IPS-15b (cell line): ENCODE results near the gene ST6GAL1.
"Not testable (repeated sequence)": the region's sequence is repeated elsewhere in the genome, so short reads cannot be mapped to it uniquely, and the experiment has no call there.

Experiments used
- H3K27me3 ChIP-seq: one replicate; pipeline ENCODE4 v1.6.1; 2013; ENCODE audit warnings: low read length; ENCODE audit not compliant: control insufficient read depth, insufficient read depth
- H3K36me3 ChIP-seq: one replicate; pipeline ENCODE4 v1.6.1; 2013; ENCODE audit warnings: low read length; ENCODE audit not compliant: control insufficient read depth, insufficient read depth
- H3K4me1 ChIP-seq: one replicate; pipeline ENCODE4 v1.6.1; 2013; ENCODE audit warnings: mild to moderate bottlenecking, low read length; ENCODE audit not compliant: control insufficient read depth, insufficient read depth
- H3K4me3 ChIP-seq: one replicate; pipeline ENCODE4 v1.5.1; 2013; ENCODE audit warnings: low read depth, low read length
- H3K9ac ChIP-seq: one replicate; pipeline ENCODE4 v1.6.1; 2013; ENCODE audit warnings: low read depth, mild to moderate bottlenecking, low read length
- H3K9me3 ChIP-seq: one replicate; pipeline ENCODE4 v1.6.1; 2013; ENCODE audit warnings: mild to moderate bottlenecking, low read length; ENCODE audit not compliant: control insufficient read depth, insufficient read depth

ST6GAL1 gene

DNA sequence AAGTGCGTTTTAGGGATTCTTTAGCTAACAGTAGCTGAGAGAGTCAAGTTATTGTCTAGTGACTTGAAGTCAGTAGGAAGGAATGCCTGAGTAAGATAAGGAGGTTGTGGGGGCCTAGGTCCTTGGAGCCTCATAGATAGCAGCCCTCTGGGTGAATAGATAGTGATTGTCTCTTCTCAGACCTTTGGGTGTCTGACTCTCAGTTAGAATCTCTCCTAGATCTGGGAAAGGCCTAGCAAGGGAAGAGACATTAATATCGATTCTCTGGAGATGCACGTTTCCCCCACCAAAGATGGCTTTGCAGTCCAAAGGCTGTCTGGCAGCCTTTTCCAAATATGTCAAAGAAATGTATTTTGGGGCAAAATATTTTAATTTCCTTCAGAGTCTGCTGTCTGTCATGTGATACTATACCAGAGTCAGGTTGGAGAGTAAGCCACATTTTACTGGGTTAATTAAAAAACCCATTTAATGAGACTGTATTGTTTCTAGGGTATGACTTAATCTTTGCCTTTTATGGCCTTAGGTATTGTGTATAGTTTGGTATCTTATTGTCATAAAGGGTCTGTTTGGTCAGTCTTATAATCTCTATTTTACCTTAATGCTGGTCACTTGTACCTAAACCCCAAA, 92.2 kb downstream of the ST6GAL1 start:
- Histone ChIP-seq H3K4me1 (no peaks in the 10 kb centered on the region), H3K4me3 (no peak overlapping the region), H3K36me3 (no peaks in the 10 kb centered on the region), H3K27me3 (no peaks in the 10 kb centered on the region), H3K9me3 (no peaks in the 10 kb centered on the region), H3K9ac (no peak overlapping the region)

DNA sequence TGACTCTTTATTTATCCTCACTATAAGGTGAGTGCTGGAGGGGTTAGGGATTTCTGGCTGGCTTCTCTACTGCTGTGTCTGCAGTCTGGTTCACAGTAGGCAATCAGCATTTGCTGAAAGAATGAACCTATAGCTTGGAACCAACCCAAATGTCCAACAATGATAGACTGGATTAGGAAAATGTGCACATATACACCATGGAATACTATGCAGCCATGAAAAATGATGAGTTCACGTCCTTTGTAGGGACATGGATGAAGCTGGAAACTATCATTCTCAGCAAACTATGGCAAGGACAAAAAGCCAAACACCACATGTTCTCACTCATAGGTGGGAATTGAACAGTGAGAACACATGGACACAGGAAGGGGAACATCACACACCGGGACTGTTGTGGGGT, 93.0 kb downstream of the ST6GAL1 start:
- not testable (repeated sequence) for H3K4me3 ChIP-seq, H3K27me3 ChIP-seq, H3K4me1 ChIP-seq, H3K9ac ChIP-seq, H3K9me3 ChIP-seq, H3K36me3 ChIP-seq

DNA sequence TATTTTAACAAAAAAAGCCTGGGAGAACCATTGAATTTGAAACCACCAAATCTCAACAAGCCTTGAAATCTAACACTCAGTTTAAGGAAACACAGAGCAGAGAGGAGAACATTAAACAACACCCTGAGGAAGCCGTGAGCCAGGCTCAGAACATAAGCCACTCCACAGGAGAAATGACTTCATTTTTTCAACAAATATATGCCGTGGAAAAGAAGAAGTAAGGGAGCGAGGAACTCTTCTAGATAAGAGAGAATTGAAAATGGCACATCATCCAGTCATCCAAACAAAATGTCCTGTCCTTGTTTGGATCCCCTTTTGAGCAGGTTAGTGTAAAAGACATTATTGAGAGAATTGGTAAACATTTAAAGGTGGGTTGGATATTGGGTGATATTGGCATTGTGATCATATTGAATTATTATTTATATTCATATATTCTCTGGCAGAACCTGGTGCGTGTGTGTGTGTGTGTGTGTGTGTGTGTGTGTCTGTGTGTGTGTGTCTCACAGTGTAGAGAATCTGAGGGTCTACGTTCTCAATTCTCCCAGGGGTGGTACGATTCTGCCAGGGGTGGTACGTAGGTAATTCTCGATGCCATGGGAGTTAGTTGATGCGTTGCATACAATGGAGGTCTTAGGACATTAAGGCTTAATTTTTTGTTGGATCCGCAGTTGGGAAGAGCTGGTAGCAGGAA, 94.4 kb downstream of the ST6GAL1 start:
- Histone ChIP-seq H3K9me3 (no peaks in the 10 kb centered on the region), H3K4me3 (no peak overlapping the region), H3K4me1 (no peaks in the 10 kb centered on the region), H3K36me3 (no peaks in the 10 kb centered on the region), H3K9ac (no peak overlapping the region), H3K27me3 (no peaks in the 10 kb centered on the region)

DNA sequence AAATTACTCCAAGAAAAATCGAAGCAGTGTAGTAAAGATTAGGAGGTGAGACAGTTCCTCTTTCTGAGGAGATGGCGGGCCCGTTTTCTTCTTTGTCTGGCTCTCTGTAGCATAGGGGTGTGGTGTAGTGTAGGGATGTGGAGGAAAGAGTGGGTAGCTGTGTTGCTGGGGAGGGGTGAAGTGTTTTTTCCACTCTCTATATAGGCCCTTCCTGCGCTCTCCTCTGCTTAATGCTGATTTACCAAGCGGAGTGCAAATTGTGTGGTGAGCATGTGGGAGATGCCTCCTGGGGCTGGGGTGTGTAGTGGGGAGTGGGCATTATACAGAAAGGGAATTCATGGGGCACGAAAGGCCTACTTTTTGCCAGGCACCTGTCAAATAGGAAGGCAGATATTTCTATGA, 94.9 kb downstream of the ST6GAL1 start:
- H3K4me1 ChIP-seq, result no peaks in the 10 kb centered on the region
- H3K9me3 ChIP-seq, result no peaks in the 10 kb centered on the region
- no peaks in the 10 kb centered on the region for H3K27me3 ChIP-seq
- no peak overlapping the region for H3K9ac ChIP-seq
- H3K4me3 ChIP-seq, result no peak overlapping the region
- H3K36me3 ChIP-seq, result no peaks in the 10 kb centered on the region

- H3K36me3 ChIP-seq, result no peaks in the 10 kb centered on the region
- H3K4me1 ChIP-seq, result no peaks in the 10 kb centered on the region
- no peak overlapping the region for H3K4me3 ChIP-seq
- H3K9me3 ChIP-seq, result no peaks in the 10 kb centered on the region
- no peak overlapping the region for H3K9ac ChIP-seq
- H3K27me3 ChIP-seq, result no peaks in the 10 kb centered on the region
Observed at GRCh38 chr3:187025656-187026316, 95.5 kb downstream of the ST6GAL1 start.

- no peak overlapping the region for H3K4me3 ChIP-seq
- H3K36me3 ChIP-seq, result no peaks in the 10 kb centered on the region
- no peaks in the 10 kb centered on the region for H3K27me3 ChIP-seq
- H3K9me3 ChIP-seq, result no peaks in the 10 kb centered on the region
- no peaks in the 10 kb centered on the region for H3K4me1 ChIP-seq
- no peak overlapping the region for H3K9ac ChIP-seq
Observed at GRCh38 chr3:187026317-187026670, 96.0 kb downstream of the ST6GAL1 start.

GRCh38 chr3:187027531-187028278, 97.4 kb downstream of the ST6GAL1 start:
- Histone ChIP-seq H3K4me3 (no peak overlapping the region), H3K9ac (no peak overlapping the region), H3K36me3 (peaks cover 3% of the 10 kb centered on the region), H3K27me3 (no peaks in the 10 kb centered on the region), H3K9me3 (no peaks in the 10 kb centered on the region), H3K4me1 (no peaks in the 10 kb centered on the region)

GRCh38 chr3:187031934-187032333, 101.6 kb downstream of the ST6GAL1 start:
- Histone ChIP-seq H3K4me1 (no peaks in the 10 kb centered on the region), H3K27me3 (no peaks in the 10 kb centered on the region), H3K4me3 (no peak overlapping the region), H3K9ac (no peak overlapping the region), H3K9me3 (no peaks in the 10 kb centered on the region), H3K36me3 (peaks cover 3% of the 10 kb centered on the region)

DNA sequence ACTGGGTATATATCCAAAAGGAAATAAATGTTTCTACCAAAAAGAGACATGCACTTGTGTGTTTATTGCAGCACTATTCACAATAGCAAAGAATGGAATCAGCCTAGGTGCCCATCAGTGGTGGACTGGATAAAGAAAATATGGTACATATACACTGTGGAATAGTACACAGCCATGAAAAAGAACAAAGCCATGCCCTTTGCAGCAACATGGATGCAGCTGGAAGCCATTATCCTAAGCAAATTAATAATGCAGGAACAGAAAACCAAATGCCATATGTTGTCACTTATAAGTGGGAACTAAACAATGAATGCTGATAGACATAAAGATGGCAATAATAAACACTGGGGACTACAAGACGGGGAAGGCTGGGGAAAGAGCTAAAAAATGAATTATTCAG, 106.1 kb downstream of the ST6GAL1 start:
- Histone ChIP-seq H3K9me3 (no peaks in the 10 kb centered on the region), H3K36me3 (peaks cover 3% of the 10 kb centered on the region), H3K9ac (no peak overlapping the region), H3K4me1 (no peaks in the 10 kb centered on the region), H3K4me3 (no peak overlapping the region), H3K27me3 (no peaks in the 10 kb centered on the region)

GRCh38 chr3:187039100-187039722, 108.9 kb downstream of the ST6GAL1 start:
- Histone ChIP-seq H3K36me3 (peaks cover 4% of the 10 kb centered on the region), H3K9me3 (no peaks in the 10 kb centered on the region), H3K4me3 (no peak overlapping the region), H3K9ac (no peak overlapping the region), H3K27me3 (no peaks in the 10 kb centered on the region), H3K4me1 (no peaks in the 10 kb centered on the region)

GRCh38 chr3:187039723-187040414, 109.5 kb downstream of the ST6GAL1 start:
- Histone ChIP-seq H3K4me1 (no peaks in the 10 kb centered on the region), H3K36me3 (peaks cover 4% of the 10 kb centered on the region), H3K9me3 (no peaks in the 10 kb centered on the region), H3K27me3 (no peaks in the 10 kb centered on the region), H3K4me3 (no peak overlapping the region), H3K9ac (no peak overlapping the region)
